ENCODE measurements around the gene IL15.

DNA sequence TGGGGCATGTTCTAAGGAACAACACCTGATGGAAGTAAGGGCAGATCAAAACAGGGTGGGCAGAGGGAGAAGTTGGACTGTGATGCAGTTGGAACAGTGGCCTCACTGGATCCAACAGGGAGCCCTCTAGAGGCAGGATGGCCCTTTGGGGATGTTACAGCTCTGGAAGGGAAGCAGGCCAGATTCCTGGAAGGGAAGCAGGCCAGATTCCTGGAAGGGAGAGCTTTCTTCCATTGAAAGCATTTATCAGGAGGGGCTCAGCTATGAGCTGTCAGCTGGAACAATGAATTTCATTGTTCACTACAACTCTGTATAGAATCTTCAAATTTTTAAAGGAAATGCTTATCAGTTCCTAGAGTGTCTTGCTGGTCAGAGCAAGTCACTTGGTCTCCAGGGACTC lies 17.7 kb downstream of the IL15 start:
- TF ChIP-seq, protein P1, sequence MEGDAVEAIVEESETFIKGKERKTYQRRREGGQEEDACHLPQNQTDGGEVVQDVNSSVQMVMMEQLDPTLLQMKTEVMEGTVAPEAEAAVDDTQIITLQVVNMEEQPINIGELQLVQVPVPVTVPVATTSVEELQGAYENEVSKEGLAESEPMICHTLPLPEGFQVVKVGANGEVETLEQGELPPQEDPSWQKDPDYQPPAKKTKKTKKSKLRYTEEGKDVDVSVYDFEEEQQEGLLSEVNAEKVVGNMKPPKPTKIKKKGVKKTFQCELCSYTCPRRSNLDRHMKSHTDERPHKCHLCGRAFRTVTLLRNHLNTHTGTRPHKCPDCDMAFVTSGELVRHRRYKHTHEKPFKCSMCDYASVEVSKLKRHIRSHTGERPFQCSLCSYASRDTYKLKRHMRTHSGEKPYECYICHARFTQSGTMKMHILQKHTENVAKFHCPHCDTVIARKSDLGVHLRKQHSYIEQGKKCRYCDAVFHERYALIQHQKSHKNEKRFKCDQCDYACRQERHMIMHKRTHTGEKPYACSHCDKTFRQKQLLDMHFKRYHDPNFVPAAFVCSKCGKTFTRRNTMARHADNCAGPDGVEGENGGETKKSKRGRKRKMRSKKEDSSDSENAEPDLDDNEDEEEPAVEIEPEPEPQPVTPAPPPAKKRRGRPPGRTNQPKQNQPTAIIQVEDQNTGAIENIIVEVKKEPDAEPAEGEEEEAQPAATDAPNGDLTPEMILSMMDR (conservative IDR thresholded peaks at IDR 0.05), result peak; percentile 51
- TF ChIP-seq ZFX (IDR thresholded peaks at IDR 0.05), result no peak

All from C4-2B (cell line).